Naive thymus-derived CD8-positive, alpha-beta T cell (primary cell): ENCODE measurements around the gene BUB1. TPM values are rescaled to one million over a fixed set of nuclear protein-coding genes. Genes with fewer than 3 reads are reported as not detected.
"Not testable (repeated sequence)": the region's sequence is repeated elsewhere in the genome, so short reads cannot be mapped to it uniquely, and the experiment has no call there.

Experiments
- ATAC-seq, 2 donors: fragments of 150-1000 bp; cut with Tn5 transposase in 1 of 2; sonication (Bioruptor Pico), chemical (Tn5 transposase) in 1 of 2; 1 replicate in 1 of 2; 2 replicates in 1 of 2; pipeline ENCODE4 v1.10.0; 2021; ENCODE audit warnings: mild to moderate bottlenecking in 2 of 2, moderate library complexity in 2 of 2
- POLR2A ChIA-PET: fragments of 350-600 bp; sonication (Branson Sonifier 250); formaldehyde crosslinking; loops from one replicate; lab custom pipeline; 2021; ENCODE audit warnings: antibody characterized with exemption; lab: Charles Lee
- DNase-seq, 10 donors: peaks; one replicate each; pipeline versions ENCODE4 v3.0.0 to v3.0.0-alpha.2; 2020 to 2022
- H3K27ac Mint-ChIP-seq, 10 donors: one replicate each; pipeline ENCODE4 v1.8.0; 2020 to 2022; ENCODE audit warnings: mild to moderate bottlenecking in 10 of 10, mixed read lengths in 10 of 10, moderate library complexity in 4 of 10, inconsistent platforms in 1 of 10
- H3K27me3 Mint-ChIP-seq, 5 donors: one replicate each; pipeline ENCODE4 v1.8.0; 2021 to 2022; ENCODE audit warnings: mixed read lengths in 5 of 5
- H3K36me3 Mint-ChIP-seq, 3 donors: one replicate each; pipeline ENCODE4 v1.8.0; 2020 to 2022; ENCODE audit warnings: mixed read lengths in 3 of 3, mild to moderate bottlenecking in 2 of 3, inconsistent platforms in 1 of 3
- H3K4me1 Mint-ChIP-seq, 4 donors: one replicate each; pipeline ENCODE4 v1.8.0; 2021 to 2022; ENCODE audit warnings: mixed read lengths in 4 of 4
- H3K4me3 Mint-ChIP-seq, 10 donors: one replicate each; pipeline ENCODE4 v1.8.0; 2020 to 2022; ENCODE audit warnings: mild to moderate bottlenecking in 10 of 10, mixed read lengths in 10 of 10, moderate library complexity in 6 of 10, inconsistent platforms in 1 of 10
- H3K9me3 Mint-ChIP-seq, 9 donors: one replicate each; pipeline ENCODE4 v1.8.0; 2020 to 2022; ENCODE audit warnings: mixed read lengths in 9 of 9, mild to moderate bottlenecking in 3 of 9, inconsistent platforms in 1 of 9, moderate library complexity in 1 of 9
- polyA plus RNA-seq, 3 donors: library from polyadenylated mRNA; unstranded; fragments of 300-500 nt; fragmentation: Illumina TruSeq; gene quantifications; one replicate each; pipeline ENCODE4 v1.2.3, GENCODE V29; 2021
- total RNA-seq, 8 experiments: library from RNA in 2 of 8; stranded (reverse) in 2 of 8; gene quantifications; one replicate each; pipeline ENCODE4 v1.2.3 and lab custom pipeline; 2021 to 2026

Gene BUB1
- total and polyA plus RNA-seq, 5 experiments from 2014 or later: 0.56 to 4.0 (median 1.3) TPM

GRCh38 chr2:110605057-110605456, 72.8 kb downstream of the BUB1 start:
- DNase-seq, H3K4me1 Mint-ChIP-seq, H3K36me3 Mint-ChIP-seq, H3K27me3 Mint-ChIP-seq, H3K27ac Mint-ChIP-seq, ATAC-seq, H3K4me3 Mint-ChIP-seq, H3K9me3 Mint-ChIP-seq, POLR2A ChIA-PET: not testable (repeated sequence)

GRCh38 chr2:110603917-110604591, 73.8 kb downstream of the BUB1 start:
- H3K4me3 Mint-ChIP-seq, H3K4me1 Mint-ChIP-seq, H3K36me3 Mint-ChIP-seq, POLR2A ChIA-PET, H3K27ac Mint-ChIP-seq, ATAC-seq, DNase-seq, H3K9me3 Mint-ChIP-seq, H3K27me3 Mint-ChIP-seq: not testable (repeated sequence)

GRCh38 chr2:110602139-110602538, 75.7 kb downstream of the BUB1 start:
- DNase-seq, H3K27me3 Mint-ChIP-seq, H3K4me3 Mint-ChIP-seq, H3K36me3 Mint-ChIP-seq, H3K27ac Mint-ChIP-seq, H3K9me3 Mint-ChIP-seq, POLR2A ChIA-PET, ATAC-seq, H3K4me1 Mint-ChIP-seq: not testable (repeated sequence)

- H3K27me3 Mint-ChIP-seq, H3K4me1 Mint-ChIP-seq, H3K36me3 Mint-ChIP-seq, POLR2A ChIA-PET, H3K27ac Mint-ChIP-seq, DNase-seq, H3K9me3 Mint-ChIP-seq, H3K4me3 Mint-ChIP-seq, ATAC-seq: not testable (repeated sequence)
Observed at GRCh38 chr2:110591973-110592372, 85.9 kb downstream of the BUB1 start.

GRCh38 chr2:110589677-110590330, 88.1 kb downstream of the BUB1 start:
- H3K4me1 Mint-ChIP-seq, POLR2A ChIA-PET, H3K36me3 Mint-ChIP-seq, H3K27ac Mint-ChIP-seq, DNase-seq, H3K27me3 Mint-ChIP-seq, ATAC-seq, H3K9me3 Mint-ChIP-seq, H3K4me3 Mint-ChIP-seq: not testable (repeated sequence)

GRCh38 chr2:110588520-110588919, 89.3 kb downstream of the BUB1 start:
- POLR2A ChIA-PET, ATAC-seq, H3K27me3 Mint-ChIP-seq: not testable (repeated sequence)

More at GRCh38 chr2:110588520-110588919, 89.3 kb downstream of the BUB1 start:
- not testable (repeated sequence) for H3K9me3 Mint-ChIP-seq, H3K4me1 Mint-ChIP-seq, H3K27ac Mint-ChIP-seq, H3K36me3 Mint-ChIP-seq, DNase-seq, H3K4me3 Mint-ChIP-seq

Other genes with a start within 250 kb of the BUB1 start
- under 1 TPM in 1 of 2 experiments, not detected in 1; 0.23 TPM for gene LIMS4, start 205.2 kb downstream of the BUB1 start, total RNA-seq
- gene LIMS4, start 205.2 kb downstream of the BUB1 start, polyA plus RNA-seq: under 1 TPM; 0.65 to 0.91 (median 0.82) TPM
- gene RGPD6, start 100.8 kb downstream of the BUB1 start, total RNA-seq: 10 to 100 TPM; 35.1 to 45.6 TPM
- gene RGPD6, start 100.8 kb downstream of the BUB1 start, polyA plus RNA-seq: 1 to 10 TPM in 2 of 3 donors, under 1 TPM in 1; 0.96 to 3.2 (median 2.7) TPM
- gene ACOXL, start 54.5 kb upstream of the BUB1 start, total RNA-seq: not detected
- gene ACOXL, start 54.5 kb upstream of the BUB1 start, polyA plus RNA-seq: not detected